Stimulated activated CD4-positive, alpha-beta T cell treated with anti-CD3 and anti-CD28 coated beads, Interleukin-15, amount 100 ng/mL, for 1 hour (primary cell): ENCODE results near the gene SLX4IP.

Source experiments
- DNase-seq, 2 donors: peaks; one replicate each; pipeline ENCODE4 v3.0.0-alpha.2; 2020; ENCODE audit warnings: low read depth in 1 of 2, low spot score in 1 of 2

Gene SLX4IP

GRCh38 chr20:10658876-10659632, 223.9 kb downstream of the SLX4IP start:
- DNase-seq: no peak

GRCh38 chr20:10659651-10660601, 224.8 kb downstream of the SLX4IP start:
- DNase-seq: no peak

- DNase-seq: no peak
Measured at GRCh38 chr20:10660661-10661060, 225.6 kb downstream of the SLX4IP start.

GRCh38 chr20:10661261-10661660, 226.2 kb downstream of the SLX4IP start:
- no peak for DNase-seq

- no peak for DNase-seq
Measured at GRCh38 chr20:10662151-10662550, 227.0 kb downstream of the SLX4IP start.

- no peak for DNase-seq
Measured at GRCh38 chr20:10662661-10663458, 227.8 kb downstream of the SLX4IP start.

- DNase-seq: no peak
Measured at GRCh38 chr20:10663756-10664155, 228.7 kb downstream of the SLX4IP start.

- no peak for DNase-seq
Measured at GRCh38 chr20:10665027-10665561, 230.0 kb downstream of the SLX4IP start.

GRCh38 chr20:10665791-10666190, 230.7 kb downstream of the SLX4IP start:
- DNase-seq: no peak

- DNase-seq: no peak
Measured at GRCh38 chr20:10666221-10667076, 231.3 kb downstream of the SLX4IP start.

GRCh38 chr20:10667077-10667401, 231.9 kb downstream of the SLX4IP start:
- DNase-seq: no peak

- DNase-seq: no peak
Measured at GRCh38 chr20:10667560-10668167, 232.6 kb downstream of the SLX4IP start.

GRCh38 chr20:10668677-10669368, 233.7 kb downstream of the SLX4IP start:
- no peak for DNase-seq

GRCh38 chr20:10669843-10670446, 234.8 kb downstream of the SLX4IP start:
- DNase-seq: no peak

- DNase-seq: no peak
Measured at GRCh38 chr20:10670501-10671220, 235.6 kb downstream of the SLX4IP start.

GRCh38 chr20:10671221-10671918, 236.3 kb downstream of the SLX4IP start:
- DNase-seq: no peak

GRCh38 chr20:10671919-10672623, 237.0 kb downstream of the SLX4IP start:
- DNase-seq: no peak
